Measurements from ENCODE around the gene MAN2A1. TPM values are rescaled to one million over a fixed set of nuclear protein-coding genes. Genes with fewer than 3 reads are reported as not detected.
"Not testable (repeated sequence)": the region's sequence is repeated elsewhere in the genome, so short reads cannot be mapped to it uniquely, and the experiment has no call there.

The MAN2A1 gene
- total RNA-seq, 2 donors from 2014 or later, result 60.7 to 62.1 TPM

GRCh38 chr5:109826426-109826825 is 136.7 kb downstream of the MAN2A1 start:
- H3K4me1 ChIP-seq (ENCODE audit: control insufficient read depth, insufficient read depth, low read length), result peaks cover 3% of the 10 kb centered on the region
- H3K27ac Mint-ChIP-seq, result no peak overlapping the region
- WGBS, 2 experiments (ENCODE audit: insufficient coverage in 1 of 2, insufficient read length in 1 of 2), result 73% methylated on average over 6 of the region's 6 CpGs; no CpG with 5 or more reads in 1 of the 2 experiments
- H3K27me3 ChIP-seq (ENCODE audit: control insufficient read depth, insufficient read depth, low read length, poor library complexity, severe bottlenecking), result no peaks in the 10 kb centered on the region
- peaks cover 29% of the 10 kb centered on the region for H3K9me3 ChIP-seq (ENCODE audit: control insufficient read depth, low read length)
- H3K4me3 ChIP-seq (ENCODE audit: low read length), result no peak overlapping the region
- peaks cover 2% of the 10 kb centered on the region for H3K9me3 Mint-ChIP-seq
- H3K9ac ChIP-seq (ENCODE audit: extremely low read depth, low read length, poor library complexity, severe bottlenecking), result no peak overlapping the region
- H3K27ac ChIP-seq (ENCODE audit: low read depth, low read length), result no peak overlapping the region
- TF ChIP-seq CTCF (conservative IDR thresholded peaks at IDR 0.05), result no peak
- peaks cover 61% of the 10 kb centered on the region for H3K36me3 Mint-ChIP-seq (ENCODE audit: low read depth)
- DNase-seq, result no peak
- H3K4me1 Mint-ChIP-seq, result peaks cover 6% of the 10 kb centered on the region
- peaks cover 44% of the 10 kb centered on the region for H3K36me3 ChIP-seq (ENCODE audit: control insufficient read depth, insufficient read depth, low read length)
- no peaks in the 10 kb centered on the region for H3K27me3 Mint-ChIP-seq (ENCODE audit: insufficient read depth)
- no peak overlapping the region for H3K4me3 Mint-ChIP-seq

- Mint-ChIP-seq H3K4me1 (peaks cover 6% of the 10 kb centered on the region), H3K9me3 (peaks cover 20% of the 10 kb centered on the region), H3K27ac (no peak overlapping the region), H3K4me3 (no peak overlapping the region), H3K27me3 (ENCODE audit: insufficient read depth) (no peaks in the 10 kb centered on the region), H3K36me3 (ENCODE audit: low read depth) (peaks cover 60% of the 10 kb centered on the region)
- Histone ChIP-seq H3K4me1 (ENCODE audit: control insufficient read depth, insufficient read depth, low read length) (peaks cover 3% of the 10 kb centered on the region), H3K9me3 (ENCODE audit: control insufficient read depth, low read length) (peaks cover 44% of the 10 kb centered on the region), H3K27me3 (ENCODE audit: control insufficient read depth, insufficient read depth, low read length, poor library complexity, severe bottlenecking) (no peaks in the 10 kb centered on the region), H3K27ac (ENCODE audit: low read depth, low read length) (no peak overlapping the region), H3K9ac (ENCODE audit: extremely low read depth, low read length, poor library complexity, severe bottlenecking) (no peak overlapping the region), H3K4me3 (ENCODE audit: low read length) (no peak overlapping the region), H3K36me3 (ENCODE audit: control insufficient read depth, insufficient read depth, low read length) (peaks cover 38% of the 10 kb centered on the region)
- no peak for TF ChIP-seq CTCF (conservative IDR thresholded peaks at IDR 0.05)
- DNase-seq, result no peak
Measured at GRCh38 chr5:109829331-109829730, 139.6 kb downstream of the MAN2A1 start.

- WGBS, 2 experiments (ENCODE audit: insufficient coverage in 1 of 2, insufficient read length in 1 of 2), result 100% methylated on average over 1 of the region's 1 CpG; no CpG with 5 or more reads in 1 of the 2 experiments
- no peak overlapping the region for H3K27ac ChIP-seq (ENCODE audit: low read depth, low read length)
Measured at GRCh38 chr5:109830955-109831502, 141.3 kb downstream of the MAN2A1 start.

GRCh38 chr5:109832207-109833188 is 142.8 kb downstream of the MAN2A1 start:
- H3K27ac Mint-ChIP-seq; H3K27me3 Mint-ChIP-seq (ENCODE audit: insufficient read depth); H3K9ac ChIP-seq (ENCODE audit: extremely low read depth, low read length, poor library complexity, severe bottlenecking); H3K27me3 ChIP-seq (ENCODE audit: control insufficient read depth, insufficient read depth, low read length, poor library complexity, severe bottlenecking); H3K4me3 Mint-ChIP-seq; H3K4me3 ChIP-seq (ENCODE audit: low read length); DNase-seq; H3K4me1 ChIP-seq (ENCODE audit: control insufficient read depth, insufficient read depth, low read length); H3K27ac ChIP-seq (ENCODE audit: low read depth, low read length): not testable (repeated sequence)
- Histone ChIP-seq H3K36me3 (ENCODE audit: control insufficient read depth, insufficient read depth, low read length) (peaks cover 33% of the 10 kb centered on the region), H3K9me3 (ENCODE audit: control insufficient read depth, low read length) (peaks cover 45% of the 10 kb centered on the region)
- 95 to 100% methylated on average over 2 to 41 of the region's 42 CpGs for WGBS, 2 experiments (ENCODE audit: insufficient coverage in 1 of 2, insufficient read length in 1 of 2)
- Mint-ChIP-seq H3K9me3 (peaks cover 20% of the 10 kb centered on the region), H3K36me3 (ENCODE audit: low read depth) (peaks cover 49% of the 10 kb centered on the region), H3K4me1 (peaks cover 14% of the 10 kb centered on the region)

More at GRCh38 chr5:109830955-109831502, 141.3 kb downstream of the MAN2A1 start:
- H3K9ac ChIP-seq (ENCODE audit: extremely low read depth, low read length, poor library complexity, severe bottlenecking), result no peak overlapping the region
- H3K4me3 ChIP-seq (ENCODE audit: low read length), result no peak overlapping the region
- H3K4me1 ChIP-seq (ENCODE audit: control insufficient read depth, insufficient read depth, low read length), result peaks cover 3% of the 10 kb centered on the region
- no peak overlapping the region for H3K27ac Mint-ChIP-seq
- DNase-seq, result no peak
- no peak overlapping the region for H3K4me3 Mint-ChIP-seq
- peaks cover 12% of the 10 kb centered on the region for H3K4me1 Mint-ChIP-seq
- no peaks in the 10 kb centered on the region for H3K27me3 ChIP-seq (ENCODE audit: control insufficient read depth, insufficient read depth, low read length, poor library complexity, severe bottlenecking)
- H3K36me3 Mint-ChIP-seq (ENCODE audit: low read depth), result peaks cover 52% of the 10 kb centered on the region
- no peak for TF ChIP-seq CTCF (conservative IDR thresholded peaks at IDR 0.05)
- peaks cover 34% of the 10 kb centered on the region for H3K36me3 ChIP-seq (ENCODE audit: control insufficient read depth, insufficient read depth, low read length)
- H3K27me3 Mint-ChIP-seq (ENCODE audit: insufficient read depth), result no peaks in the 10 kb centered on the region
- H3K9me3 Mint-ChIP-seq, result peaks cover 20% of the 10 kb centered on the region
- peaks cover 48% of the 10 kb centered on the region for H3K9me3 ChIP-seq (ENCODE audit: control insufficient read depth, low read length)
